ENCODE results near the gene RAMP1. TPM values are rescaled to one million over a fixed set of nuclear protein-coding genes. Genes with fewer than 3 reads are reported as not detected.

RAMP1 gene
- total and polyA plus RNA-seq, 2 donors (not counting 1 experiment from before 2014, with no cell fraction given) = 3.3 to 16.0 TPM

- H3K9me3 ChIP-seq (ENCODE audit: control insufficient read depth, insufficient read depth, low read depth, low read length) = no peaks in the 10 kb centered on the region
- no peak overlapping the region for H3K4me3 ChIP-seq (replicated peaks in 1 of 4; ENCODE audit: control extremely low read depth in 1 of 4, insufficient read depth in 1 of 4, low read depth in 3 of 4, low read length in 4 of 4)
- no peak overlapping the region for H3K27ac ChIP-seq (ENCODE audit: insufficient read depth, low read length)
- H3K36me3 ChIP-seq (ENCODE audit: control insufficient read depth, insufficient read depth, low read length) = no peaks in the 10 kb centered on the region
- H3K4me2 ChIP-seq (ENCODE audit: extremely low read depth, insufficient read depth, low read length) = no peak overlapping the region
- H2AFZ ChIP-seq (ENCODE audit: low read length) = no peak overlapping the region
- no peaks in the 10 kb centered on the region for H3K27me3 ChIP-seq (ENCODE audit: control insufficient read depth, insufficient read depth, low read length)
- TF ChIP-seq CTCF (conservative IDR thresholded peaks at IDR 0.05 in 1 of 2, IDR thresholded peaks at IDR 0.05 in 1 of 2; ENCODE audit: low read depth in 1 of 2, low read length in 2 of 2) = no peak
- no peak for TF ChIP-seq EZH2 (IDR thresholded peaks at IDR 0.05; ENCODE audit: low read length, missing control alignments)
- H3K9ac ChIP-seq (ENCODE audit: insufficient read depth, low read length) = no peak overlapping the region
- no peaks in the 10 kb centered on the region for H4K20me1 ChIP-seq (ENCODE audit: control insufficient read depth, extremely low read depth, insufficient read depth, low read length)
- no peaks in the 10 kb centered on the region for H3K4me1 ChIP-seq (ENCODE audit: control insufficient read depth, extremely low read depth, insufficient read depth, low read length)
- no peak for DNase-seq (ENCODE audit: low read depth in 2 of 2)
- H3K79me2 ChIP-seq (ENCODE audit: control insufficient read depth, insufficient read depth, low read length) = no peaks in the 10 kb centered on the region
These were observed 53.1 kb downstream of the RAMP1 start for GRCh38 chr2:237912271-237913192.

GRCh38 chr2:237913193-237913917, 53.9 kb downstream of the RAMP1 start:
- H3K4me3 ChIP-seq (replicated peaks in 1 of 4; ENCODE audit: control extremely low read depth in 1 of 4, insufficient read depth in 1 of 4, low read depth in 3 of 4, low read length in 4 of 4) = no peak overlapping the region
- H4K20me1 ChIP-seq (ENCODE audit: control insufficient read depth, extremely low read depth, insufficient read depth, low read length) = no peaks in the 10 kb centered on the region
- H3K9me3 ChIP-seq (ENCODE audit: control insufficient read depth, insufficient read depth, low read depth, low read length) = no peaks in the 10 kb centered on the region
- no peak overlapping the region for H3K9ac ChIP-seq (ENCODE audit: insufficient read depth, low read length)
- no peak overlapping the region for H3K4me2 ChIP-seq (ENCODE audit: extremely low read depth, insufficient read depth, low read length)
- TF ChIP-seq EZH2 (IDR thresholded peaks at IDR 0.05; ENCODE audit: low read length, missing control alignments) (no peak), CTCF (conservative IDR thresholded peaks at IDR 0.05 in 1 of 2, IDR thresholded peaks at IDR 0.05 in 1 of 2; ENCODE audit: low read depth in 1 of 2, low read length in 2 of 2) (no peak)
- no peaks in the 10 kb centered on the region for H3K4me1 ChIP-seq (ENCODE audit: control insufficient read depth, extremely low read depth, insufficient read depth, low read length)
- no peaks in the 10 kb centered on the region for H3K27me3 ChIP-seq (ENCODE audit: control insufficient read depth, insufficient read depth, low read length)
- no peak for DNase-seq (ENCODE audit: low read depth in 2 of 2)
- H3K27ac ChIP-seq (ENCODE audit: insufficient read depth, low read length) = no peak overlapping the region
- H2AFZ ChIP-seq (ENCODE audit: low read length) = no peak overlapping the region
- H3K36me3 ChIP-seq (ENCODE audit: control insufficient read depth, insufficient read depth, low read length) = no peaks in the 10 kb centered on the region
- no peaks in the 10 kb centered on the region for H3K79me2 ChIP-seq (ENCODE audit: control insufficient read depth, insufficient read depth, low read length)

GRCh38 chr2:237915576-237915975, 56.2 kb downstream of the RAMP1 start:
- Histone ChIP-seq H3K4me2 (ENCODE audit: extremely low read depth, insufficient read depth, low read length) (no peak overlapping the region), H3K27me3 (ENCODE audit: control insufficient read depth, insufficient read depth, low read length) (peaks cover 2% of the 10 kb centered on the region), H3K4me1 (ENCODE audit: control insufficient read depth, extremely low read depth, insufficient read depth, low read length) (no peaks in the 10 kb centered on the region), H4K20me1 (ENCODE audit: control insufficient read depth, extremely low read depth, insufficient read depth, low read length) (no peaks in the 10 kb centered on the region), H3K36me3 (ENCODE audit: control insufficient read depth, insufficient read depth, low read length) (no peaks in the 10 kb centered on the region), H3K9ac (ENCODE audit: insufficient read depth, low read length) (no peak overlapping the region), H2AFZ (ENCODE audit: low read length) (no peak overlapping the region), H3K27ac (ENCODE audit: insufficient read depth, low read length) (no peak overlapping the region), H3K79me2 (ENCODE audit: control insufficient read depth, insufficient read depth, low read length) (no peaks in the 10 kb centered on the region), H3K4me3 (replicated peaks in 1 of 4; ENCODE audit: control extremely low read depth in 1 of 4, insufficient read depth in 1 of 4, low read depth in 3 of 4, low read length in 4 of 4) (no peak overlapping the region), H3K9me3 (ENCODE audit: control insufficient read depth, insufficient read depth, low read depth, low read length) (no peaks in the 10 kb centered on the region)
- no peak for TF ChIP-seq CTCF (conservative IDR thresholded peaks at IDR 0.05 in 1 of 2, IDR thresholded peaks at IDR 0.05 in 1 of 2; ENCODE audit: low read depth in 1 of 2, low read length in 2 of 2)
- no peak for TF ChIP-seq EZH2 (IDR thresholded peaks at IDR 0.05; ENCODE audit: low read length, missing control alignments)
- DNase-seq (ENCODE audit: low read depth in 2 of 2) = no peak

All from fibroblast of lung (primary cell).